ENCODE measurements around the gene CCN2.

GRCh38 chr6:131998255-131998982 lies 47.2 kb upstream of the CCN2 start:
- TF ChIP-seq CTCF (conservative IDR thresholded peaks at IDR 0.05; ENCODE audit: low read length) (no peak), EZH2phosphoT487 (IDR thresholded peaks at IDR 0.05; ENCODE audit: borderline replicate concordance, low read depth, low read length) (no peak)

Measured in OCI-LY7 (cell line).